Left ventricle myocardium superior (tissue), 1 donor: ENCODE measurements around the gene INTS15. TPM values are rescaled to one million over a fixed set of nuclear protein-coding genes. Genes with fewer than 3 reads are reported as not detected.
"Not testable (repeated sequence)": the region's sequence is repeated elsewhere in the genome, so short reads cannot be mapped to it uniquely, and the experiment has no call there.

Experiments used
- ATAC-seq: fragments of 200-7000 bp; cut with Tn5 transposase; one replicate; pipeline ENCODE4 v1.9.1; 2020; ENCODE audit warnings: mild to moderate bottlenecking, moderate library complexity
- DNase-seq: peaks from one replicate; pipeline ENCODE4 v3.0.0-alpha.2; 2020
- intact Hi-C: fragments of 100-400 bp; cut with micrococcal nuclease; formaldehyde crosslinking; loops from one replicate; pipeline ENCODE4 v1.11.0; 2022
- total RNA-seq: library from RNA; stranded (reverse); fragmentation: NEBNext Ultra II Directional; extraction: Animal tissue kit (Norgen Biotek cat#: 25700); gene quantifications from one replicate; pipeline ENCODE4 v1.2.1, GENCODE V29; 2021
- donor health status: DM: no; HTN: yes; CAD: no; lungs with severe emphysema.

Gene INTS15
- total RNA-seq, 1 donor from 2014 or later: 16.9 TPM

DNA sequence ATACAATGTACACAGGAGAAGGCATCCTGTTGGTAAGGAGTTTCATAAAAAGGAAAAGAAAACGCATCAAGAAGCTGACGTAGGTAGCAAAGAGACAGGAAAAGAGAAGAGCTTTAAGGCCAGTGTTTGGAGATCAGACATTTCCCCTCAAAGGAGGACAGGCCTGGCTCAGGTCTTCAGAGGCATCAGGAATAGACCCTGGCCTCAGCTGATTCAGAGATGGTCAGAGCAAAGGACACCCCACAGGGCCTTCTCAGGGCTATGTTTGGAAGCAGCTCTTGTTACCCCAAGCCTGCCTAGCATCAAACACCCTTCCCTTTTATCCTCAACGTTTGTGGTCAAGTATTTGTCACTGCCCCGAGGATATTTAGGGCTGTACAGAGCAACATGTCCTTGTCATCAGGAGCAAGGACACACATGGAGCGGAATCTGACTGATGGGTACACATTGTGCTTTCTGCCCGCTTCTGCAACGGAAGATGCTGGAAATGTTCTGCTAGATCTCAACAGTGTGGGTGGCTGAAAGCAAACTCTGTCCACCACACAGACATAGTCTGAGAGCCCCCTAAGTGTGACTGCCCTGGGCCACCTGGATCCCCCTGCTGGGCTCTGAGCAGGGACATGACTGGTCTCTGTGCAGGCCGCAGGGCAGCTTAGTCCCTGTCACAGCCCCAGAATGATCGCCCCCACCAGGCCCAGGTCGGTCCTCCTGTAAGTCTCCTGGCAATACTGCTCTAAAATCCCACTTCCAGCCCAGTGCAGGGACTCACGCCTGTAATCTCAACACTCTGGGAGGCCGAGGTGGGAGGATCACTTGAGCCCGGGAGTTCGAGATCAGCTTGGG lies 13.6 kb upstream of the INTS15 start:
- intact Hi-C loops: no loop called here
- no peak for ATAC-seq
- DNase-seq: no peak

DNA sequence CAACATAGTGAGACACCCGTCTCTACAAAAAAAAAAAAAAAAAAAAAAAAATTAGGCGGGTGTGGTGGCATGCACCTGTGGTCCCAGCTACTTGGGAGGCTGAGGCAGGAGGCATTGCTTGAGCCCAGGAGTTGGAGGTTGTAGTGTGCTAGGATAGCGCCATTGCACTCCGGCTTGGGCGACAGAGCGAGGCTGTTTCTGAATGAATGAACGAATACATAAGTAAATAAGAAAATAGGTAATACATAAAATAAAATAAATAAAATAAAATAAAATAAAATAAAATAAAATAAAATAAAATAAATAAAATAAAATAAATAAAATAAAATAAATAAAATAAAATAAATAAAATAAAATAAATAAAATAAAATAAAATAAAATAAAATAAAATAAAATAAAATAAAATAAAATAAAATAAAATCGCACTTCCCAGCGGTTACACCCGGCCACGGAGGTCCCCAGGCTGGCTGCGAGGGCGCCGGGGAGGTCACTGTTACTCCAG lies 12.9 kb upstream of the INTS15 start:
- intact Hi-C loops, DNase-seq, ATAC-seq: not testable (repeated sequence)

- ATAC-seq (peak; percentile 99), DNase-seq (peak; percentile 96)
- intact Hi-C loops: no loop called here
Measured at GRCh38 chr7:6577369-6578113, 12.3 kb upstream of the INTS15 start, which contains the start of gene ZDHHC4. TSS of gene ZDHHC4 (plus strand) at chr7:6577454. CDS start at chr7:6580562, 3,108 bp downstream.

- no peak for ATAC-seq
- DNase-seq: no peak
- intact Hi-C loops: no loop called here
Measured at GRCh38 chr7:6578114-6579084, 11.4 kb upstream of the INTS15 start.

GRCh38 chr7:6579446-6579845 lies 10.4 kb upstream of the INTS15 start:
- ATAC-seq (no peak), DNase-seq (no peak)
- intact Hi-C loops: no loop called here

DNA sequence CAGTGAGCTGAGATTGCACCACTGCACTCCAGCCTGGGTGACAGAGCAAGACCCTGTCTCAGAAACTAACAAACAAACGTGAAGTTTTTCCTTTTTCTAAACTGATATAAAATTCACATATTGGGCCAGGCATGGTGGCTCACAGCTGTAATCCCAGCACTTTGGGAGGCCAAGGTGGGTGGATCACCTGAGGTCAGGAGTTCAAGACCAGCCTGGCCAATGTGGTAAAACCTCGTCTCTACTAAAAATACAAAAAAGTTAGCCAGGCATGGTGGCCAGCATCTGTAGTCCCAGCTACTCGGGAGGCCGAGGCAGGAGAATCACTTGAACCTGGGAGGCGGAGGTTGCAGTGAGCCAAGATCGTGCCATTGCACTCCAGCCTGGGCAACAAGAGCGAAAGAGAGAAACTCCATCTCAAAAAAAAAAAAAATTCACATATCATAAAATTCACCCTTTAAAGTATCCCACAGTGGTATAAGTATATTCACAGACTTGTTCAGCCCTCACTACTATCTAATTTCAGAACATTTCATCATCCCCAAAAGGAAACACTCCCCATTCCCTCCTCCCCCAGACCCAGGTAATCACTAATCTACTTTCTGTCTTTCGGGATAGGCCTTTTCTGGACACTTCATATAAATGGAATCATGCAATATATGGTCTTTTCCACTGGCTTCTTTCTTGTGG lies 3.9 kb upstream of the INTS15 start:
- ATAC-seq, intact Hi-C loops, DNase-seq: not testable (repeated sequence)

GRCh38 chr7:6588566-6588965 lies 1.3 kb upstream of the INTS15 start:
- intact Hi-C loops: no loop called here
- DNase-seq: no peak
- no peak for ATAC-seq

DNA sequence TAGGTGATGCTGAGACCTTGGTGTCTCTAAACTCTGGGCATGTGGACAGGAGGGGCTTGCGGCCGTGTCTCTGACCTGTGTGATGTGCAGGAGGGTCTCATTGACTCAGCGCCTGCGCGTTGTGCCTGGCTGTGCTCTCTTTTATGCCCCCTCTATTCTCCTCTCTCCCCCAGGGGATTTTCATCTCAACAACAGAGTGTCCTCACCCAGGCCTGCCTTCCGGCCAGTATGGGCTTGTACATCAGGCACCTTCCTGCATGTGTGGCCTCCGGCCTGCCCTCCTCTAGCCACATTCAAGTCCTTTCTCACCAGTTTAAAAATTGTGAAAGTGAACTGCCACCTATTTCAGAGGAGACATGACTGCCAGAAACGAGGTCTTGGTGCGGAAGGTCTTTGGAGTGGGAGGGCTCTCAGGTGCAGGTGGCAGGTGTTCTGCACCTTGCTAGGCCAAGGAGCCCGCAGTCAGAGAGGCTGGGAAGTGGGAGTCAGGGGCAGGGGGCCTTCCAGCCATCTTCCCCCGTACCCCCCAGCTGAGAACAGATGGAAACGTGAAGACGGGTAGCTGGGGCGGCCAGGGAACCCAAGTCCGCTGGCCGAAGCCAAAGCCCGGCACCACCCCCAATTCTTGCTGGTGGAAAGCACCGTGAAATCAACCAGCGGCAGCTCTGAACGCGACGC lies 531 bp upstream of the INTS15 start:
- ATAC-seq (no peak), DNase-seq (no peak)
- intact Hi-C loops: no loop called here

GRCh38 chr7:6590645-6591110 lies 857 bp downstream of the INTS15 start:
- intact Hi-C loops: no loop called here
- ATAC-seq: no peak

DNA sequence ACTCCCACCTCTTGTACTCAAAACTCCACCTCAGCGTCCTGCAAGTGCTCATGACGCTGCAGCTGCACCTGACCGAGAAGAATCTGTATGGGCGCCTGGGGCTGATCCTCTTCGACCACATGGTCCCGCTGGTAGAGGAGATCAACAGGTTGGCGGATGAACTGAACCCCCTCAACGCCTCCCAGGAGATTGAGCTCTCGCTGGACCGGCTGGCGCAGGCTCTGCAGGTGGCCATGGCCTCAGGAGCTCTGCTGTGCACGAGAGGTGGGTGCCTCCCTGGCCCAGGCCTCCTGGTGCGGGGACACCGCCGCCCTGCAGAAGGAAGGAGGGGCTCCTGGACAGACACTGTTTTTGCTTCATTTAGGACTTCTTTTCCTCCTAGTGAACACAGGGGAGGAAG lies 10.3 kb downstream of the INTS15 start:
- ATAC-seq (no peak), DNase-seq (no peak)
- intact Hi-C loops: no loop called here

More at GRCh38 chr7:6590645-6591110, 857 bp downstream of the INTS15 start:
- DNase-seq: no peak

DNA sequence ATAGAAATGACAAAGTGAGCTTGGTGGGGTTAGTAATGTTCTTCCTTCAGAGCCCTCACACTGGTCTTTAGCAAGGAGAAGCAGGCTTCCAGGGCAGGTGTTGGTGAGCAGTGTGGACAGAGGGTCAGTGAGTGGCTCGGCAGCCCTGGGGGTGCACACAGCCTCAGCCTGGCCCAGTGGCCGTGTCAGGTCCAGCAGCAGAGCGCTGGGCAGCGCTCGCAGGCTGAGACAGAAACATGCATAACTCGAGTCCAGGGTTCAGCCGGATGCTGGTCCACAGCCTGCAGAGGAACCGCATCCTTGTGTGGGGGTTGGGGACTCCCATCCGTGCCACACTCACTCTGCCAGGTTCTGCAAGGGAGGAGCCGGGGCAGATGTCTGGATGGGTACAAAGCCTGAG lies 14.6 kb downstream of the INTS15 start:
- DNase-seq: no peak
- intact Hi-C loops: no loop called here
- no peak for ATAC-seq

GRCh38 chr7:6606866-6607583 lies 17.2 kb downstream of the INTS15 start:
- DNase-seq (no peak), ATAC-seq (no peak)
- intact Hi-C loops: no loop called here

DNA sequence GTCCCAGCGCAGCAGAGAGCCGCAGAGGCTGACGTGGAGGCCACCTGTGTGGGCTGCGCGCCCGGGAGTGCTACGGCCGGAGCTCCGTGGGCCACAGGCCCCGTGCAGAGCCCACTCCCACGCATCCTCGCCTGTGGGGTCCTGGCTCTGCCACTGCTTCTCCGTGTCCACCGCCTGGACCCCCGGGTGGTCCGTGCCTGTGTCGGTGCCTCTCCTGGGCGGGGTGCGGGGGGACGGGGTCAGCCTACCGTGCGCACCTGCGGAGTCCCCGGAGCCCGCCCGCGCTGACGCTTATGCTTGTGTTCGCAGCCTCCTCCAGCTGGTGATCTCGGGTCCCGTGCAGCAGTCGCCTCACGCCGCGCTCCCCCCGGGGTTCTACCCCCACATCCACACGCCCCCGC lies 17.8 kb downstream of the INTS15 start:
- intact Hi-C loops: no loop called here
- ATAC-seq (peak; percentile 14), DNase-seq (no peak)

GRCh38 chr7:6608081-6608480 lies 18.3 kb downstream of the INTS15 start:
- DNase-seq (no peak), ATAC-seq (no peak)
- intact Hi-C loops: no loop called here

GRCh38 chr7:6608794-6609193 lies 19.0 kb downstream of the INTS15 start:
- intact Hi-C loops: no loop called here
- ATAC-seq: no peak

GRCh38 chr7:6612819-6613218 lies 23.0 kb downstream of the INTS15 start:
- no peak for ATAC-seq
- intact Hi-C loops: no loop called here
- no peak for DNase-seq

More at GRCh38 chr7:6608794-6609193, 19.0 kb downstream of the INTS15 start:
- DNase-seq: no peak

GRCh38 chr7:6613706-6614105 lies 23.9 kb downstream of the INTS15 start:
- DNase-seq (no peak), ATAC-seq (no peak)
- intact Hi-C loops: no loop called here
